ENCODE results near the gene PCGF1. TPM values are rescaled to one million over a fixed set of nuclear protein-coding genes. Genes with fewer than 3 reads are reported as not detected.
A peak's percentile ranks its signal among the peaks of the same experiment; 100 is the strongest.

PCGF1 gene
- total and polyA plus RNA-seq, 9 of the 15 experiments (the other 6 are each of a cell fraction or from before 2014, with no cell fraction given), result 20.3 to 45.7 (median 29.3) TPM

GRCh38 chr2:74529357-74530238 lies 22.1 kb upstream of the PCGF1 start, which contains the start of the genes AUP1 and HTRA2 (continued):
- TF ChIP-seq, protein P1, sequence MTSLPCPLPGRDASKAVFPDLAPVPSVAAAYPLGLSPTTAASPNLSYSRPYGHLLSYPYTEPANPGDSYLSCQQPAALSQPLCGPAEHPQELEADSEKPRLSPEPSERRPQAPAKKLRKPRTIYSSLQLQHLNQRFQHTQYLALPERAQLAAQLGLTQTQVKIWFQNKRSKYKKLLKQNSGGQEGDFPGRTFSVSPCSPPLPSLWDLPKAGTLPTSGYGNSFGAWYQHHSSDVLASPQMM (CRISPR knock-in tag; IDR thresholded peaks at IDR 0.05), result no peak
- TF ChIP-seq SRSF3 (IDR thresholded peaks at IDR 0.05; ENCODE audit: insufficient read depth, low read length) (no peak), TFAM (CRISPR knock-in tag; conservative IDR thresholded peaks at IDR 0.05) (no peak), USF1 (CRISPR knock-in tag; IDR thresholded peaks at IDR 0.05) (no peak), PHF21A (IDR thresholded peaks at IDR 0.05; ENCODE audit: borderline replicate concordance, low read depth) (no peak), RAD51 (IDR thresholded peaks at IDR 0.05; ENCODE audit: borderline replicate concordance, low read depth) (no peak), FOXA3 (CRISPR knock-in tag; conservative IDR thresholded peaks at IDR 0.05 in 1 of 2, IDR thresholded peaks at IDR 0.05 in 1 of 2) (no peak), ZNF134 (CRISPR knock-in tag; conservative IDR thresholded peaks at IDR 0.05) (no peak), JUND (IDR thresholded peaks at IDR 0.05; ENCODE audit: borderline replicate concordance, low read depth, low read length) (peak; percentile 71), JUND (tag; IDR thresholded peaks at IDR 0.05; ENCODE audit: borderline replicate concordance, low read depth, low read length) (no peak; the same call in 2 of the 3 replicates), ZNF133 (CRISPR knock-in tag; IDR thresholded peaks at IDR 0.05) (no peak), GTF2F1 (IDR thresholded peaks at IDR 0.05; ENCODE audit: low read depth, low read length) (peak; percentile 49; the same call in 1 of the 2 replicates), ZBTB7A (IDR thresholded peaks at IDR 0.05; ENCODE audit: borderline replicate concordance, control insufficient read depth, low read depth, low read length) (peak; percentile 99), FOXJ2 (tag; IDR thresholded peaks at IDR 0.05) (no peak), MCM7 (IDR thresholded peaks at IDR 0.05) (no peak), CCAR2 (IDR thresholded peaks at IDR 0.05; ENCODE audit: low read depth, low read length) (no peak), TAL1 (IDR thresholded peaks at IDR 0.05) (no peak), CEBPB (tag; IDR thresholded peaks at IDR 0.05) (no peak), HDAC6 (IDR thresholded peaks at IDR 0.05; ENCODE audit: low read depth, low read length) (no peak), SPI1 (IDR thresholded peaks at IDR 0.05; ENCODE audit: borderline replicate concordance, low read depth, low read length) (no peak), ZNF146 (CRISPR knock-in tag; IDR thresholded peaks at IDR 0.05; ENCODE audit: unreplicated experiment) (no peak), NCOA2 (IDR thresholded peaks at IDR 0.05; ENCODE audit: partially characterized antibody in 2 of 2) (no peak), JUN (IDR thresholded peaks at IDR 0.05; ENCODE audit: borderline replicate concordance, low read depth, low read length) (no peak), JUN (CRISPR knock-in tag; IDR thresholded peaks at IDR 0.05; ENCODE audit: borderline replicate concordance) (no peak), NUFIP1 (IDR thresholded peaks at IDR 0.05; ENCODE audit: partially characterized antibody) (no peak), KAT8 (IDR thresholded peaks at IDR 0.05; ENCODE audit: low read depth) (0 out of 2 replicates have a peak, but pooled peaks have one; percentile 22)
- TF ChIP-seq, protein P2, sequence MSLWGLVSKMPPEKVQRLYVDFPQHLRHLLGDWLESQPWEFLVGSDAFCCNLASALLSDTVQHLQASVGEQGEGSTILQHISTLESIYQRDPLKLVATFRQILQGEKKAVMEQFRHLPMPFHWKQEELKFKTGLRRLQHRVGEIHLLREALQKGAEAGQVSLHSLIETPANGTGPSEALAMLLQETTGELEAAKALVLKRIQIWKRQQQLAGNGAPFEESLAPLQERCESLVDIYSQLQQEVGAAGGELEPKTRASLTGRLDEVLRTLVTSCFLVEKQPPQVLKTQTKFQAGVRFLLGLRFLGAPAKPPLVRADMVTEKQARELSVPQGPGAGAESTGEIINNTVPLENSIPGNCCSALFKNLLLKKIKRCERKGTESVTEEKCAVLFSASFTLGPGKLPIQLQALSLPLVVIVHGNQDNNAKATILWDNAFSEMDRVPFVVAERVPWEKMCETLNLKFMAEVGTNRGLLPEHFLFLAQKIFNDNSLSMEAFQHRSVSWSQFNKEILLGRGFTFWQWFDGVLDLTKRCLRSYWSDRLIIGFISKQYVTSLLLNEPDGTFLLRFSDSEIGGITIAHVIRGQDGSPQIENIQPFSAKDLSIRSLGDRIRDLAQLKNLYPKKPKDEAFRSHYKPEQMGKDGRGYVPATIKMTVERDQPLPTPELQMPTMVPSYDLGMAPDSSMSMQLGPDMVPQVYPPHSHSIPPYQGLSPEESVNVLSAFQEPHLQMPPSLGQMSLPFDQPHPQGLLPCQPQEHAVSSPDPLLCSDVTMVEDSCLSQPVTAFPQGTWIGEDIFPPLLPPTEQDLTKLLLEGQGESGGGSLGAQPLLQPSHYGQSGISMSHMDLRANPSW (CRISPR knock-in tag; IDR thresholded peaks at IDR 0.05), result no peak

Data from K562 (cell line).